ENCODE results near the gene DIPK1A. TPM values are rescaled to one million over a fixed set of nuclear protein-coding genes. Genes with fewer than 3 reads are reported as not detected.

DIPK1A gene
- total RNA-seq, 1 experiment from 2014 or later = 4.8 TPM

- Mint-ChIP-seq H3K4me3 (peak overlapping the region; percentile 95), H3K27me3 (ENCODE audit: low read depth) (no peaks in the 10 kb centered on the region; the same call in 1 of the 2 replicates), H3K9me3 (no peaks in the 10 kb centered on the region), H3K27ac (peak overlapping the region; percentile 63; the same call in 1 of the 2 replicates), H3K4me1 (peaks cover 43% of the 10 kb centered on the region), H3K36me3 (peaks cover 70% of the 10 kb centered on the region)
- CTCF ChIA-PET = interaction anchor here (0.6 kb wide), 1 partner anchor 345 kb away, joined by 4 read pairs; no protein-coding TSS in a partner anchor
- POLR2A ChIA-PET = no interaction called here
- TF ChIP-seq TP53 (CRISPR knock-in tag; IDR thresholded peaks at IDR 0.05) (no peak), E2F1 (CRISPR knock-in tag; IDR thresholded peaks at IDR 0.05) (no peak), ZNF425 (CRISPR knock-in tag; conservative IDR thresholded peaks at IDR 0.05) (no peak), CTCF (IDR thresholded peaks at IDR 0.05) (no peak), ZNF263 (CRISPR knock-in tag; IDR thresholded peaks at IDR 0.05; ENCODE audit: low read depth) (no peak), ZNF512 (CRISPR knock-in tag; IDR thresholded peaks at IDR 0.05; ENCODE audit: borderline replicate concordance) (no peak), AFF4 (CRISPR knock-in tag; IDR thresholded peaks at IDR 0.05; ENCODE audit: borderline replicate concordance) (no peak), NR3C1 (CRISPR knock-in tag; conservative IDR thresholded peaks at IDR 0.05; ENCODE audit: low read depth) (no peak), ATF1 (CRISPR knock-in tag; IDR thresholded peaks at IDR 0.05) (no peak), ZNF532 (CRISPR knock-in tag; IDR thresholded peaks at IDR 0.05; ENCODE audit: borderline replicate concordance) (no peak), NR1H2 (CRISPR knock-in tag; IDR thresholded peaks at IDR 0.05) (no peak), ZNF416 (CRISPR knock-in tag; IDR thresholded peaks at IDR 0.05) (no peak), MLX (CRISPR knock-in tag; IDR thresholded peaks at IDR 0.05) (no peak), FOXK1 (CRISPR knock-in tag; IDR thresholded peaks at IDR 0.05) (no peak), GABPB1 (CRISPR knock-in tag; IDR thresholded peaks at IDR 0.05) (no peak)
- ATAC-seq (no peak), DNase-seq (ENCODE audit: low spot score) (no peak)
Measured at GRCh38 chr1:92833840-92834239, 127.4 kb downstream of the DIPK1A start.
